GM21526 (cell line): ENCODE data around the gene INSR.
"Not testable (repeated sequence)": the region's sequence is repeated elsewhere in the genome, so short reads cannot be mapped to it uniquely, and the experiment has no call there.

Source experiments
- ATAC-seq: cut with Tn5 transposase; IDR thresholded peaks from one replicate; pipeline ENCODE4 v1.9.1; 2021; ENCODE audit warnings: moderate library complexity; ENCODE audit not compliant: unreplicated experiment, low FRiP score

Gene INSR

GRCh38 chr19:7149956-7150705 is 144.1 kb downstream of the INSR start:
- no peak for ATAC-seq

DNA sequence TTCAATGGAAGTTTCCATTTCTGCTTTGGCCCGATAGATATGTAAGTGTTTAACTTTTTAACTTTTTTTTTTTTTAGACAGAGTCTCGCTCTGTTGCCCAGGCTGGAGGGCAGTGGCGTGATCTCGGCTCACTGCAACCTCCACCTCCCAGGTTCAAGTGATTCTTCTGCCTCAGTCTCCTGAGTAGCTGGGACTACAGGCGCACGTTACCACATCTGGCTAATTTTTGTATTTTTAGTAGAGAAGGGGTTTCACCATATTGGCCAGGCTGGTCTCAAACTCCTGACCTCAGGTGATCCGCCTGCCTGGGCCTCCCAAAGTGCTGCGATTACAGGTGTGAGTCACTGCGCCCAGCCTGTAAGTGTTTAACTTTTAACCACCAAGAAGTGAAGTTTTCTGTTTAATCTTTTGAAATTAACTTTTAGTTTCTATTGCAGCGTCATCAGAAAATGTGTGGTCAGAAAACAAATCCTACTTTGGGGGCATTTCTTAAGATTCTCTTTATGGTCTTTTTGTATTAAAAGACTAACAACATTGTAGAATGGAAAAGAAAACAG is 147.0 kb downstream of the INSR start:
- not testable (repeated sequence) for ATAC-seq

GRCh38 chr19:7146086-7146485 is 148.1 kb downstream of the INSR start:
- ATAC-seq: not testable (repeated sequence)

DNA sequence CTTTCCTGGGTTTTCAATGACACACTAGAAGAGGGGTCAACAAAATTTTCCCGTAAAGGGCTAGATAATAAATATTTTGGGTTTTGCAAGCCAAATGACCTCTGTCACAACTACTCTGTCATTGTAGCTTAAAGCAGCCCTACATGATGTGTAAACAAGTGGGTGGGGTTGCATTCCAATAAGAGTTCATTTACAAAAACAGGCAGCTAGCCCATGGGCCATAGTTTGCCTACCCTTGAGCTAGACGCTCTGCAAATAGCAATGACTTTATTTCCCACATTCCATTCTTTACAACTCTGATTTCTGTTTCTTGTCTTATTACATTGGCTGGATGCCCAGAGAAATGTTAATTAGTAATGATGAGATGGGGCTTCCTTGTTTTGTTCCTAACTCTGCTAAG is 148.7 kb downstream of the INSR start:
- ATAC-seq: no peak

DNA sequence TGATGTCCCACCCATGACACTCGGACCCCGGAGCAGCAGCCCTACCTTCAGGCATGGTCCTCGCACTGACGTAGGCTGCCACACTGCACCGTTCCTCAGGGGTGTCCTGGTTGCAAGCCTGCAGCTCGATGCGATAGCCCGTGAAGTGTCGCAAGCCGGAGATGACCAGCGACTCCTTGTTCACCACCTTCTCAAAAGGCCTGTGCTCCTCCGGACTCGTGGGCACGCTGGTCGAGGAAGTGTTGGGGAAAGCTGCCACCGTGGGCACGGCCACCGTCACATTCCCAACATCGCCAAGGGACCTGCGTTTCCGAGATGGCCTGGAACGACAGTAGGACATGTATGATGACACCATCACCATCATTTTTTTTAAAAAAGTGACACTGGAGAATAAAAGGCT is 151.4 kb downstream of the INSR start:
- no peak for ATAC-seq

DNA sequence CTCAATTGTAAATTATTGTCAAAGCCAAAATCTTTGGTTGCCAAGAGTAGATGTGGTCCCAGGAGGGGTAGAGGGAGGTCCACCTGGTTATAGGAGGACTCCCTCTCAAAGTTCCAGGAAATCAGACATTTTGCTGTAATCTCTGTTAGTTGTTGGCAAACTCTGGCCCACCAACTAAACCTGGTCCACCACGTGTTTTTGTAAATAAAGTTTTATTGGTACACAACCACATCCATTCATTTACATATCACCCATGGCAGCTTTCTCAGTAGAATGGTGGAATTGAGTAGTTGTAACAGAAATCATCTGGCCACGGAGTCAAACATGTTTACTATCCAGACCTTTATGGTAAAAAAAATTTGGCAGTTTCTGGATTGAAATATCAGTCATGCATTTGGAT is 154.1 kb downstream of the INSR start:
- ATAC-seq: no peak

- ATAC-seq: no peak
Measured at GRCh38 chr19:7139095-7139494, 155.1 kb downstream of the INSR start.

DNA sequence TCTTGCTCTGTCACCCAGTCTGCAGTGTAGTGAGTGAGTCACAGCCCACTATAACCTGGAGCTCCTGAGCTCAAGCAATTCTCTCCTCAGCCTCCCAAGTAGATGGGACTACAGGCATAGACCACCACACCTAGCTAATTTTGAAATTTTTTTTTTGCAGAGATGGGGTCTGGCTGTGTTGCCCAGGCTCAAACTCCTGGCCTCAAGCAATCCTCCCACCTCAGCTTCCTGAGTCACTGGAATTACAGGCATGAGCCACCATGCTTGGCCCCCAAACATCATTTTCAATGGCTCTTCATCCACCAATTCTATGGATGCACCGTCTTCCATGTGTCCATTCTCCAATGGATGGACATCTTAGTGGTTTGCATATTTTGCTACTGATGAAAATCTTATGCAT is 155.8 kb downstream of the INSR start:
- ATAC-seq: no peak

DNA sequence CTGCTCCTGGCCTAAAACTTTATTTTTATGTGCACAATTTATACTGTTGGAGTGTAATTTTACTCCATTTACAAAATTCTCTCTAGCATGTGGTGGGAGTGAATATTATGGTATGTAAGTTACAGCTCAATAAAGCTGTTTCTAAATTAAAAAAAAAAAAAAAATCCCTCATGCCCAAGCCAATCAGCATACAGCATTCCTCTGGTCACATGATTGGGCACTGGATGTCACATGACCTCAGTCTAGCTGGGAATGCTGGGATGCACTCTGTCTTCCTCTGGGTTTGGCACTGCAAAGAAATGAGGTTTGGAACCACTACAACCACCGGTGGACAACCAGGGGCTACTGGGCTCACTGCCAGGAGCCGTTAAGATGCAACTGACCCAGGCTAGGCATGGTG is 157.1 kb downstream of the INSR start:
- ATAC-seq: no peak

- ATAC-seq: no peak
Measured at GRCh38 chr19:7132054-7132453, 162.2 kb downstream of the INSR start.

DNA sequence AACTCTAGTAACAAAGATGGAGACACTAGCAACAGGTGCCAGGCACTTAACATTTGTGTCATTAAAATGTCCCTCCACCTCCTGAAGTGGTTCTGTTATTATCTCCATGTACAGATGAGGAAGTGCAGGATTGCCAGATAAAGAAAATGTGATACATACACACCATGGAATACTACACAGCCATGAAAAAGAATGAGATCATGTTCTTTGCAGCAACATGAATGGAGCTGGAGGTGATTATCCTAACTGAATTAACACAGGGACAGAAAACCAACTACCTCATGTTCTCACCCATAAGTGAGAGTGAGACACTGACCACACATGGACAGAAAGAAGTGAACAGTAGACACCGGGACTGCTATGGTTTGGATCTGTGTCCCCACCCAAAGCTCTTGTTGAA is 164.2 kb downstream of the INSR start:
- no peak for ATAC-seq

DNA sequence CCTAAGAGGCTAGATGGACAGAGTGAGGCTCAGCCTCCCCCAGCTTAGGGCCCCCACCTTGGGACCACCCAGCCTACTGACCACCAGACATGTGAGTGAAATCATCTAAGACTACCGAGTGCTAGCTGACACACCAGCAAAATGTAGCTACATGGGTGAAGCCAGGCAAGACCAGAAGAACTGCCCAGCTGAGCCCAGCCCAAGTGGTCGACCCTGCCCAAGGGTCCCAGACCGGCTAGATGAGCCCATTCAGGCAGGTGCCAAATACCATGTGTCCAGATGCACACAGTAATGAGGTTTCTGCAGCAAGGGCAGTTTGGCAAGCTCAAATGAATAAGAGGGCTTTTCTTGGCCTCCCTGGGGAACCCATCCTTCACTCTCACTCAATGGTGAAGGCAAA is 168.1 kb downstream of the INSR start:
- ATAC-seq: no peak

DNA sequence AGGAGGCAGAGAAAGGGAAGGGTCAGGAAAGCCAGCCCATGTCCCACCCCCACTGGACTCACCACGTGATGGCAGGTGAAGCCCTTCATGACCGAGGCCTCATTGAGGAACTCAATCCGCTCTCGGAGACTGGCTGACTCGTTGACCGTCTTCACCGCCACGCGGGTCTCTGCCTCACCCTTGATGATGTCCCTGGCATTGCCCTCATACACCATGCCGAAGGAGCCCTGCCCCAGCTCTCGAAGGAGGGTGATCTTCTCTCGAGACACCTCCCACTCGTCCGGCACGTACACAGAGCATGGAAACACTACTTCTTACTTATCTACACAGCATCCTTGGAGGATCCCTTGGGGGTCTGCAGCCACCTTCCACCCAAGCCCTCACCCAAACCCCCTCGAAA is 169.0 kb downstream of the INSR start:
- no peak for ATAC-seq

- ATAC-seq: no peak
Measured at GRCh38 chr19:7124782-7125181, 169.4 kb downstream of the INSR start.

GRCh38 chr19:7122701-7123100 is 171.5 kb downstream of the INSR start:
- ATAC-seq: no peak

GRCh38 chr19:7120499-7120898 is 173.7 kb downstream of the INSR start:
- ATAC-seq: no peak

- ATAC-seq: no peak
Measured at GRCh38 chr19:7119582-7119981, 174.6 kb downstream of the INSR start.

- no peak for ATAC-seq
Measured at GRCh38 chr19:7117248-7117647, 177.0 kb downstream of the INSR start.

DNA sequence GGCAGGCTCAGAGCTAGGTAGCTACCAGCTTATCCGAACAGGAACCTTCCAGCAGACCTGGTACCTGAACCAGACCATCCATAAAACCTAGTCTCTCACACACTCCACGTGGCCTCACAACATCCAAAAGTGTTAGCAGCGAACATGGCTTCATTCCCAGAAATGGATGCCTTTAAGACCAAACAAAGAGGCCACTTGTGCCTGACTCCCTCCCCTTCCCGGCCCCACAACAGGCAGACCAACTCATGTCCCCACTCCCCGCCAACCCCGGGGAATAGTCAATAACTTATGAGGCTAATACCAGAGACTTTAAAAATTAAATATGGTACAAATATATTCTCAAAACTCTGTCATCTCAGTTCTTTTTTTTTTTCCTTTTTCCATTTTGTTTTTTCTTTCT is 178.5 kb downstream of the INSR start:
- no peak for ATAC-seq

DNA sequence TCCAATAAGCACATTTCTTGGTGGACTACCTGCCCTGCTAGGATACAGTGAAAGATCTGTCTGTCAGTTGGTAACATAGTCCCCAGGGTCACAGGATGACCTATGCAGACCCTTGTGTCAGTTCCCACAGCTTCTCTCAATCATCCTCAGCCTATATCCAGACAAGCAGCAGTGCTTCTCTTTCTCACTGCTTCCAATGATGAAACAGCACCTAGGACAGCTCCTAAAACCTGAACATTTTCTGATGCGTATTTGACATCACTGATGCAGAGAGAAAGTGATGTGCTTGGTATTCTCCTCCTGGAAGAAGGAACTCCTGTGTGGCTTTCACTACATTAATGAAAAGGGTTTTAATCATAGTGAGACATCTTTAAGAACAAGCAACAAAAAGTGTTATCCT is 181.0 kb downstream of the INSR start:
- no peak for ATAC-seq

- no peak for ATAC-seq
Measured at GRCh38 chr19:7112675-7113074, 181.5 kb downstream of the INSR start.

- no peak for ATAC-seq
Measured at GRCh38 chr19:7109678-7110289, 184.4 kb downstream of the INSR start.
